Neutrophil (primary cell): ENCODE measurements around the gene BPHL.
A peak's percentile ranks its signal among the peaks of the same experiment; 100 is the strongest.
"Not testable (repeated sequence)": the region's sequence is repeated elsewhere in the genome, so short reads cannot be mapped to it uniquely, and the experiment has no call there.

Experiments used
- H3K27ac ChIP-seq: fragments of 200-600 bp; sonication (generic); 2 replicates; pipeline ENCODE4 v1.5.1; 2016; ENCODE audit warnings: mild to moderate bottlenecking, moderate library complexity
- H3K27me3 ChIP-seq: fragments of 200-600 bp; sonication (generic); 2 replicates; pipeline ENCODE4 v1.6.0; 2016; ENCODE audit warnings: mild to moderate bottlenecking
- H3K36me3 ChIP-seq: fragments of 200-600 bp; sonication (generic); 2 replicates; pipeline ENCODE4 v1.5.1; 2017
- H3K4me1 ChIP-seq, 2 experiments: fragments of 200-600 bp in 1 of 2; sonication (generic) in 1 of 2; 1 replicate in 1 of 2; 2 replicates in 1 of 2; pipeline versions ENCODE4 v1.5.1 to v1.6.1; 2013 to 2016; ENCODE audit warnings: low read depth in 1 of 2, low read length in 1 of 2, mild to moderate bottlenecking in 1 of 2, moderate library complexity in 1 of 2; ENCODE audit not compliant: control insufficient read depth in 1 of 2, insufficient read depth in 1 of 2
- H3K4me3 ChIP-seq, 2 experiments: fragments of 200-600 bp in 1 of 2; sonication (generic) in 1 of 2; 1 replicate in 1 of 2; 2 replicates in 1 of 2; pipeline ENCODE4 v1.5.1; 2013 to 2016; ENCODE audit warnings: low read depth in 1 of 2, low read length in 1 of 2, mild to moderate bottlenecking in 1 of 2, moderate library complexity in 1 of 2
- H3K9me3 ChIP-seq: fragments of 200-600 bp; sonication (generic); 2 replicates; pipeline ENCODE4 v1.5.1; 2016
- CTCF ChIP-seq: fragments of 200-600 bp; sonication (generic); IDR thresholded peaks from 2 replicates; pipeline ENCODE4 v1.5.1; 2016; ENCODE audit warnings: antibody characterized with exemption

The BPHL gene

GRCh38 chr6:3137057-3137777, 18.7 kb downstream of the BPHL start:
- peaks cover 34% of the 10 kb centered on the region for H3K27me3 ChIP-seq
- H3K4me3 ChIP-seq, result no peak overlapping the region
- no peaks in the 10 kb centered on the region for H3K9me3 ChIP-seq
- H3K4me1 ChIP-seq, result peaks cover 15% of the 10 kb centered on the region in 2 experiments
- no peaks in the 10 kb centered on the region for H3K36me3 ChIP-seq
- TF ChIP-seq CTCF, result no peak
- no peak overlapping the region for H3K27ac ChIP-seq

GRCh38 chr6:3137873-3138272, 19.4 kb downstream of the BPHL start:
- H3K27me3 ChIP-seq, result peaks cover 34% of the 10 kb centered on the region
- H3K36me3 ChIP-seq, H3K4me3 ChIP-seq, H3K9me3 ChIP-seq, H3K27ac ChIP-seq: not testable (repeated sequence)
- H3K4me1 ChIP-seq, result peaks cover 15% of the 10 kb centered on the region in 2 experiments

- H3K27me3 ChIP-seq, result peaks cover 34% of the 10 kb centered on the region
- H3K9me3 ChIP-seq, result no peaks in the 10 kb centered on the region
- H3K27ac ChIP-seq, result no peak overlapping the region
- peaks cover 15% of the 10 kb centered on the region in 2 experiments for H3K4me1 ChIP-seq
- no peak overlapping the region for H3K4me3 ChIP-seq
- TF ChIP-seq CTCF, result no peak
- H3K36me3 ChIP-seq, result no peaks in the 10 kb centered on the region
Measured at GRCh38 chr6:3138341-3138740, 19.8 kb downstream of the BPHL start.

- Histone ChIP-seq H3K4me1 (peaks cover 15% of the 10 kb centered on the region in 2 experiments), H3K36me3 (no peaks in the 10 kb centered on the region), H3K27ac (peak overlapping the region; percentile 21), H3K4me3 (no peak overlapping the region), H3K27me3 (peaks cover 34% of the 10 kb centered on the region), H3K9me3 (no peaks in the 10 kb centered on the region)
- TF ChIP-seq CTCF, result no peak
Measured at GRCh38 chr6:3139090-3139903, 20.8 kb downstream of the BPHL start.

- no peaks in the 10 kb centered on the region for H3K36me3 ChIP-seq
- H3K27me3 ChIP-seq, result peaks cover 34% of the 10 kb centered on the region
Measured at GRCh38 chr6:3140201-3140600, 21.7 kb downstream of the BPHL start.

More at GRCh38 chr6:3140201-3140600, 21.7 kb downstream of the BPHL start:
- Histone ChIP-seq H3K9me3 (no peaks in the 10 kb centered on the region), H3K27ac (no peak overlapping the region), H3K4me1 (peaks cover 15% of the 10 kb centered on the region in 2 experiments), H3K4me3 (no peak overlapping the region)
- no peak for TF ChIP-seq CTCF
